Spleen (tissue), 7 donors: Measurements from ENCODE around the gene CLPSL1.
A peak's percentile ranks its signal among the peaks of the same experiment; 100 is the strongest.

Experiments used
- POLR2A ChIP-seq, 3 donors: fragments of 450-650 bp; IDR thresholded peaks; one replicate each; pipeline ENCODE4 v1.5.1; 2017; ENCODE audit warnings: antibody characterized with exemption in 3 of 3, mild to moderate bottlenecking in 1 of 3
- POLR2AphosphoS5 ChIP-seq, 3 donors: sonication (generic); formaldehyde crosslinking; IDR thresholded peaks; one replicate each; pipeline ENCODE4 v1.5.1; 2017; ENCODE audit warnings: antibody characterized with exemption in 3 of 3
- TF ChIP-seq, protein P1 (sequence below), 11 experiments: fragments of 200-600 bp in 7 of 11; fragments of 450-650 bp in 4 of 11; sonication (generic) in 4 of 11; IDR thresholded peaks in 8 of 11; conservative IDR thresholded peaks in 3 of 11; 1 replicate in 7 of 11; 2 replicates in 4 of 11; pipeline versions ENCODE4 v1.4.0 to v1.8.0; 2016 to 2021; ENCODE audit warnings: antibody characterized with exemption in 11 of 11, inconsistent platforms in 4 of 11, mild to moderate bottlenecking in 1 of 11
- donor health status: DM: no; HTN: no; CAD: no; lungs with moderate emphysema.
- donor health status: DM: no; HTN: no; CAD: no.
- donor health status: DM: no; HTN: no; CAD: no.

DNA sequence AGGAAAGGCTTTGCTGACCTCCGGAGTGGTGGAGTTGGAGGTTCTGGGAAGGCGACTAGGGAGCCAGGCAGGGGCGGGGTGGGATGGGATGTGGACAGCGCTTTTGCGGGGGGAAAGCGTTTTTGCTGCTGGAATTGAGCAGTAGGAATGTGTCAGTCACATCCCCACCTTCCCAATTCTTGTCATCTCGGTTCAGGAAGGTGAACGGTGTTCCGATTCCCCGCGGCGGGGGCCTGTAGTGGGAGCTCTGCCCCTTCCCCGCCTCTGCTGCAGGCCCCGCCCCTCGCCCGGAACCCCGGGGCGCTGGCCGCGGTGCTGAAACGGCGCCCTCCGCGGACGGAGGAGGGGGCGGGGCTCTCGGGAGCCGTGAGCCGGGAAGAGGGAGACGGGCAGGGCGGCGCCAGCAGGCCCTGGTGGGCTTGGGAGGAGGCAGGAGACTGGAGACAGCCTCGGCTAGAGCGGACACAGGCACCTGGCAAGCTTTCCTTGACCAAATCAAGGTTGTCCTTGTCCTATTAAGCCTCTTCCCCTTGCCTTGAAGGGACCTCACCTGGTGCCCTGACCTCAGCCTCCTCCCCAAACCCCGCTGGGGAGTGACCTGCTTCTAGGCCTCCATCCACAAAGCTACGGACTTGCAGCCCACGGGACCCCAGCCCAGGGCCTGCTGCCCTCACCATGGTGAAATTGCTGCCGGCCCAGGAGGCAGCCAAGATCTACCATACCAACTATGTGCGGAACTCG, 24.3 kb downstream of the CLPSL1 start, which contains the start of gene LHFPL5:
- TF ChIP-seq, protein P1, sequence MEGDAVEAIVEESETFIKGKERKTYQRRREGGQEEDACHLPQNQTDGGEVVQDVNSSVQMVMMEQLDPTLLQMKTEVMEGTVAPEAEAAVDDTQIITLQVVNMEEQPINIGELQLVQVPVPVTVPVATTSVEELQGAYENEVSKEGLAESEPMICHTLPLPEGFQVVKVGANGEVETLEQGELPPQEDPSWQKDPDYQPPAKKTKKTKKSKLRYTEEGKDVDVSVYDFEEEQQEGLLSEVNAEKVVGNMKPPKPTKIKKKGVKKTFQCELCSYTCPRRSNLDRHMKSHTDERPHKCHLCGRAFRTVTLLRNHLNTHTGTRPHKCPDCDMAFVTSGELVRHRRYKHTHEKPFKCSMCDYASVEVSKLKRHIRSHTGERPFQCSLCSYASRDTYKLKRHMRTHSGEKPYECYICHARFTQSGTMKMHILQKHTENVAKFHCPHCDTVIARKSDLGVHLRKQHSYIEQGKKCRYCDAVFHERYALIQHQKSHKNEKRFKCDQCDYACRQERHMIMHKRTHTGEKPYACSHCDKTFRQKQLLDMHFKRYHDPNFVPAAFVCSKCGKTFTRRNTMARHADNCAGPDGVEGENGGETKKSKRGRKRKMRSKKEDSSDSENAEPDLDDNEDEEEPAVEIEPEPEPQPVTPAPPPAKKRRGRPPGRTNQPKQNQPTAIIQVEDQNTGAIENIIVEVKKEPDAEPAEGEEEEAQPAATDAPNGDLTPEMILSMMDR (IDR thresholded peaks at IDR 0.05 in 8 of 11, conservative IDR thresholded peaks at IDR 0.05 in 3 of 11): no peak
- TF ChIP-seq POLR2A (IDR thresholded peaks at IDR 0.05): no peak
- peak in 1 of 3 donors; percentile 63 for TF ChIP-seq POLR2AphosphoS5 (IDR thresholded peaks at IDR 0.05)
